ENCODE measurements around the gene PTPRK.

DNA sequence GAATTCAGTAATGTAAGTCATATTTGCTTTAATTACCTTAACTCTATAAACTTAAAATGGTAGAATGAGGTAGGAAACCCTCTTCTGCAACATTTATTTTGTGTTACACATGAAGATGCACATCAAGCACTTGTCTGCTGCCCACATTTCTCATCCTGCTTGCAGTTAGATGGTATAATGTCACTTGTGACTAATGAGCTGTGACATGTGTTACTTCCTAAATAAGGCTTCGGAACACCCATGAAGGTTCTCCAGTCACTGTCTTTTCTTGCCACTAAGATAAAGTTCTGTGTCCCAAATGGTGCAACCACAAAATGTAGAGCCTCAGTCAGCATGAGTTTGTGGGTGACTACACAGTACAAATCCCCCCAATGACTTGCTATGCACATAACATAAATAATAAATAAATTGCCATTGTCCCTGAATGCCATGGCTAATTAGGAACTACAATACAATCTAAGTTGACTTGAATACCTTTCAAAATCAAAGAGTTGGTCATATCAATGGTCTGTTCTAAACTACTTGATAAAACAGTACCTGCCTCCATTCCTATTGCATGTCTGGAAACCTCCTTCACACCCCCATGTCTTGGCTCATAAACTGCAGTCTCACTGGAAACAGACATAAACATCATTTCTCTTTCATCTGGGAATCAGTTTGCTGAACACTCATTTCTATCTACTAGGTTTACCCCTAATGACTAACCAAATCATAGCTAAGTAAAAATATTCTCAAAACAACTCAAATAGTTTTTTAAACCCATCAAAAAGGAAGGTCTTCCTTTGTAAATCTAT, 157.2 kb downstream of the PTPRK start:
- TF ChIP-seq POLR2A (IDR thresholded peaks at IDR 0.05; ENCODE audit: low read depth, low read length) (no peak), SPI1 (IDR thresholded peaks at IDR 0.05; ENCODE audit: low read depth, low read length) (no peak), POLR2AphosphoS5 (IDR thresholded peaks at IDR 0.05; ENCODE audit: low read depth, low read length) (no peak), TAF1 (IDR thresholded peaks at IDR 0.05; ENCODE audit: low read depth, low read length) (no peak), PAX5 (IDR thresholded peaks at IDR 0.05; ENCODE audit: insufficient read depth, low read length, severe bottlenecking) (no peak), POU2F2 (IDR thresholded peaks at IDR 0.05; ENCODE audit: low read depth, low read length) (no peak)

All from GM12891 (cell line).